Measurements from ENCODE around the gene DENND1A.
"Not testable (repeated sequence)": the region's sequence is repeated elsewhere in the genome, so short reads cannot be mapped to it uniquely, and the experiment has no call there.

The DENND1A gene

GRCh38 chr9:123345567-123345955, 584.4 kb downstream of the DENND1A start:
- DNase-seq: no peak

DNA sequence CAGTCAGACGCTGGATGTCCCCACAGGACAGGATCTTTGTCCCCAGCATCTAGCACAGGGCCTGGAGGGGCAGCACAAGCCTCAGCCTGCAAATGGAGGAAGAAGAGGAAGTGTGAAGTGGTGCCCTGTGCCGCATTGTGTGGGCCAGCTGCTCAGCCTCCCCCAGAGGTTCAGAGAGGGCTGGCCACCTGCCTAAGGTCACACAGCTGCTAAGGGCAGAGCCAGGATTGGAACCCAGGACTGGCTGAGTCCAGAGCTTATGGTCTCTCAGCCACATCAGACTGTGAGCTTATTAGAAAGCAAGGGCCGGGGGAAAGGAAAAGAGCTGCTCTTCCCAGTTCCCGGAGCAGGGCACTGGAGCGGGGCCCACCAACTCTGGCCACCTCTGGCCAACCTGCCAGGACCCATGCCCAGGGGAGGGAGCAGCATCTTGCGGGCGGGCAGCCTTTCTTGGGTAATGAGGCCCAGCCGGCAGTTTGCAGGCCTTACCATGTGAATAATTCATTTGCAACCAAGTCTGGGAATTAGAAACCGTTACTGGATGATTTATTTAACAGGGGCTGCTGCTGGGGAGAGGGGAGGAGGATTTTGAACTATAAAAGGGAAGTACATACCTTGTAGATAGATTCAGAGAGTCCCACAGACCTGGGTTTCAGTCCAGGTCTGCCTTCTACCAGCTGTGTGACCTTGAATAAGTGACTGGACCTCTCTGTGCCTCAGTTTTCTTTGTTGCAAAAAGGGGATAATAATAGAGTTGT, 585.6 kb downstream of the DENND1A start:
- DNase-seq: no peak

GRCh38 chr9:123343443-123344191, 586.3 kb downstream of the DENND1A start:
- DNase-seq: no peak

GRCh38 chr9:123342247-123342646, 587.7 kb downstream of the DENND1A start:
- DNase-seq: no peak

DNA sequence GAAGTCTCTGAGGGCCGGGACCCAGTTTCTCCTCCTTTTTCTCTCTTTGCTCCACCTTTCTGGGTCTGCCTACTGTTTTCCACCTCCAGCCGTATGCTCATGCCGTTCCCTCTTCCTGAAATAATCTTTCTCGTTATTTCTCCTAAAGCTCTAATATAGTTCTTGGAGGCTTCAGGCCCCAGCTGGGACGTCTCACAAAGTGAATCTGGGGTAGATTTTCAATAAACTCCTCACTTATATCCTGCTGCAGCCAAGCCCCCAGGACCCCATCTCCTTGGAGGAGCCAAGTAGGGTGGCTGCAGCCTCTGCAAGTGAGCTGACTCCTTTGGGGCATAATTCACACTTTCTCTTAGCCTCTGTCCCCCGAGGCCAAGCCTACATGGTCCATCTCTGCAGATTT, 588.1 kb downstream of the DENND1A start:
- DNase-seq: no peak

DNA sequence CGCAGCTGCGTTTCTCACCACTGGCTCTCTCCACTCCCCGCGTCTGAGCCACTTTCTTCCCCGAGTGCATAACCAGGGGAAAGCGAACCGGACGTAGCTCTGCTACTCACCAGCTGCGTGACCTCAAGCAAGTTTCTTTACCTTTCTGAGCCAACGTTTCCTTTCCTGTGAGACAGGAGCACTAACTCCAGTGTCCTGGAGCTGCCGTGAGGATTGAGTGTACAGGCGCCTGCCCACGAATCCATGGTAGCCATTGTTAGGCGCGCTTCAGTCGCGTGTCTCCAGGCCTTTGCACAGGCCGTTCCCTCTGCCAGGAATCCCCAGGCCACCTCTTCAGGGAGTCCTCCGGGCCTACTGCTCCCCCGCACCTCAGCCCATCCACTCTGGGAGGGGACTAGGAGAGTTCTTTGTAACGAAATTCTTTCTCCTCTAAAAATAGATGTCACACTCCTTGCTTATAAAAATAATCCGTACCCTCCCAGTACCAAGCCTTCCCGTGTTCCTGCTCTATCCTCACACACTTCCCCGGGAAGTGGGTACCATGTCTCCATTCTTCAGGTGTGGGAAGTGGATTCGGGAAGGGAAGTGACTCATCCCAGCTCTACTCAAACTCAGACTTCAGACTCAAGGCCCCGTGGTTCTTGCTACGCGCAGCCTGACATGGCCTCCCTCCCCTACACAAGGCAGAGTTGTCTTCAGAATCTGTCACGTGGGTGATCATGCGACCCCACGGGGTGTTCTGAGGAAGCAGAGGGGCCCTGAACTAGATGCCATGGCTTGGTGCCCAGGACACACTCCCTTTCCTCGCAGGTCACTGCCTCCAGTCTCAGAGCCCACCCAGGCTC, 590.0 kb downstream of the DENND1A start:
- no peak for DNase-seq

DNA sequence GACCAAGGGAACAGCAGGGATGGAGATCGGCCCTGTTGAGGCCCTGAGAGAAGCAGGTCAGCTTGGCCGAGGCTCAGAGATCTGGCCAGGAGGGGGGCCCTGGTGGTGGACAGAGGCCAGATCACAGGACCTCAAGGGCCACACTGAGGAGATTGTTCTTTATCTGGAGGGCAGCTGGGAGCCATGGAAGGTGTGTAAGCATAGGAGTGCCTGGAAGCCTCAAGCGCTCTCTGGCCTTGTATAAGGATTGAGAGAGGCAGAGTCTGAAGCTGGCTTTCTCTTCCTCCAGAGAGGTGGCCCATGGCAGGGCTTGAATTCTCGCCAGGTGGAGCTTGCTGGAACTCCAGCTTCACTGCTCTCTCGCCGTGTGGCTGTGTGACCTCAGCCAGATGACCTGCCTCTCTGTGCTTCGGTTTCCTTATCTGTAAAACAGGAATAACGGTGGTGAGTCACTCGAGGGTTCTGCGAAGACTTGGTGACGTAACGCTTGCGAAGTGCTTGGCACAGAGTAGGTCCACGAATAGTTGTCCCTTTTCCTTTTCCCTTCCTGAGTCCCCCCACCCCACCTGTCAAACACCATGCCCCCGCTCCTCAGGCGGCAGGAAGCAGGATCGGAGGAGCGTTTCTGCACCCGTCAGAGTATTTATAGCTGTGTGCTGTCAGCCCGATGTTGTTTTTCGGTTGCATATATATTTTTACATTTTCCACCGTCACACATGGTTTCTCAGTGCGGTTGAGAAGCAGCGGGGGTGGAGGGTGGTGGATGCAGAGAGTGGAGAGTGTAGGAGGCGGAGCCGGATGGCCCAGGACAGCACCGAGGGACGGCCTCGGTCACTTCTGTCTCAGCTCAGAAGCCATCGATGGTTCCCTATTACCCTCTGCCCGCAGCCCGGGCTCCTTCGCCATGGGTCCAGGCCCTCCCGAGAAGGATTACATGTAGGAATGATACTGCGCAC, 590.9 kb downstream of the DENND1A start:
- no peak for DNase-seq

DNA sequence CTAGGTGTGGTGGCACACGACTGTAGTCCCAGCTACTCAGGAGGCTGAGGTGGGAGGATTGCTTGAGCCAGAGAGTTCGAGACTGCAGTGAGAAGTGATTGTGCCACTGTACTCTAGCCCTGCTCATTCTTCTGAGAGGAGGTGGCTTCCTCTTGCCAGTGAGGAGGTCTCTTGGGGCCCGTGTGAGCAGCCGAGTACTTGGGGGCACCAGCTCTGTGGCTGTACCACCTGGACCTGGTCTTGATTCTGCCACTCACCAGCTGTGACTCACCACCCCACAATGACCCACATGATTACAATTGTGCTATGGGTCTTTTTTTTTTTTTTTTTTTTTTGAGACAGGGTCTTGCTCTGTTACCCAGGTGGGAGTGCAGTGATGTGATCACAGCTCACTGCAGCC, 592.0 kb downstream of the DENND1A start:
- no peak for DNase-seq

- no peak for DNase-seq
Measured at GRCh38 chr9:123336959-123337358, 593.0 kb downstream of the DENND1A start.

DNA sequence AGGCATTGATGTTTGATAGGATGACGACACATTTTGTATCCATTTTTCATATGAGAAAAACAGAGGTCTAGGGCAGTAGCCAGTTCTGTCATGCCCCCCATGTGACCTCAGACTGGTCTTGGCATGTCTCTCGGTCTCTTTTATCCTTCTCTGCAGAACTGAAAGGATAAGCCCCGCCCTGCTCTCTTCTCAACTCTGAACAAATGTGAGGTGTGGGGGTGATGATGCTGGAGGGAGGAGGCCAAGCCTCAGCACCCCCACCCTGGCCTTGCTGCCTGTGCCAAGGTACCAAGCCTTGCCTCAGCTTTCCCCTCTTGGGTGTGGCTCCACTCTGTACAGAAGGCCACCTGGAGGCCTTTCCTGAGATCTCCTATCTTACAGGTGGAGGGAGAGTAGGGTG, 593.5 kb downstream of the DENND1A start:
- DNase-seq: no peak

DNA sequence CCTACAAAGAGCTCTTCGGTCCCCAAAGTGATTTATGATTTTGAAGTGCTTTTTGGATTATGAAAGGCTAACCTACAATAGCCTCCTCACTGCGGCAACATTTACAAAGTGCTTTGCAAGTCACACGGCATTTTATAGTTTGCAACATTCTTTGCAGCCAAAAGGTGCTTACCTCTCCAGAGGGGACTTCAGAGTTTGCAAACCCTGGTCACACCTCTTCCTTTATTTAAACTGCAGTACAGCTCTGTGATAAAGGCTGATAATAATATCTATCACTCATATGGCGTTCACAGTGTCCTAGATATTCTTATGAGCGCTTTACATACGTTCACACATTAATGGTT, 594.0 kb downstream of the DENND1A start:
- DNase-seq: no peak

- no peak for DNase-seq
Measured at GRCh38 chr9:123335193-123335985, 594.5 kb downstream of the DENND1A start.

- DNase-seq: no peak
Measured at GRCh38 chr9:123334639-123335038, 595.3 kb downstream of the DENND1A start.

GRCh38 chr9:123333058-123333669, 596.8 kb downstream of the DENND1A start:
- not testable (repeated sequence) for DNase-seq

GRCh38 chr9:123331346-123332060, 598.4 kb downstream of the DENND1A start:
- DNase-seq: no peak
